RWPE2 (cell line): ENCODE measurements around the gene VIM.

ENCODE experiments used
- ATAC-seq: fragments of 200-7000 bp; cut with Tn5 transposase; 3 replicates; pipeline ENCODE4 v1.9.1; 2021; ENCODE audit warnings: low read depth
- DNase-seq: peaks from one replicate; pipeline ENCODE4 v3.0.0-alpha.2; 2020; ENCODE audit warnings: low spot score
- H3K27ac ChIP-seq: fragments of 450-650 bp; 2 replicates; pipeline ENCODE4 v1.5.1; 2017; ENCODE audit warnings: mild to moderate bottlenecking; ENCODE audit not compliant: poor library complexity, severe bottlenecking
- H3K27me3 ChIP-seq: fragments of 250-450 bp; sonication (Bioruptor Pico); 2 replicates; pipeline ENCODE4 v1.5.1; 2021; ENCODE audit warnings: mild to moderate bottlenecking, moderate library complexity; ENCODE audit not compliant: insufficient read depth, poor library complexity, severe bottlenecking
- H3K36me3 ChIP-seq: fragments of 250-450 bp; sonication (Bioruptor Pico); 2 replicates; pipeline ENCODE4 v1.5.1; 2020; ENCODE audit warnings: low read depth, mild to moderate bottlenecking, moderate library complexity
- H3K4me1 ChIP-seq: fragments of 250-450 bp; sonication (Bioruptor Pico); 2 replicates; pipeline ENCODE4 v1.5.1; 2021; ENCODE audit warnings: mild to moderate bottlenecking, moderate library complexity; ENCODE audit not compliant: insufficient read depth, poor library complexity, severe bottlenecking
- H3K4me3 ChIP-seq: fragments of 250-450 bp; sonication (Bioruptor Pico); 2 replicates; pipeline ENCODE4 v1.5.1; 2021; ENCODE audit warnings: mild to moderate bottlenecking, moderate library complexity; ENCODE audit not compliant: severe bottlenecking
- H3K9me3 ChIP-seq: fragments of 250-450 bp; sonication (Bioruptor Pico); 2 replicates; pipeline ENCODE4 v1.5.1; 2021; ENCODE audit warnings: mild to moderate bottlenecking, moderate library complexity; ENCODE audit not compliant: severe bottlenecking
- TF ChIP-seq, protein P1 (sequence below): fragments of 450-650 bp; IDR thresholded peaks from one replicate; pipeline ENCODE4 v1.5.1; 2017; ENCODE audit warnings: mild to moderate bottlenecking, moderate library complexity; ENCODE audit not compliant: poor library complexity, severe bottlenecking

The VIM gene

DNA sequence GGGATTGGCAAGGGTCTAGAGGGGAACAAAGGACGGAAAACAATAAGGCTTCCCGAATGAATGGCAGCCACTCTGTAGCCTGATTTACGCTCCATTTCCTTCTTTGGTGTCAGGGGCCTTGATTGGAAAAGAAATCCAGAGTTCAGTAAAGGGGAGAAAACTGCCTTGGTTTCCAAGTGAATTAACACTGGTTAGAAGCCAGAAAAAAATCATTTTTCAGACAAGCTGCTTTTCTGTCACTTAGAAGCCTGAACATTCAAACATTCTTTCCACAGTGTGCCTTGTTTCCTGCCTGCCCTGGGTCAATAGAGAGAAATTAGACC is 26.3 kb upstream of the VIM start:
- Histone ChIP-seq H3K4me1 (peaks cover 18% of the 10 kb centered on the region), H3K27ac (peak overlapping the region; percentile 59), H3K4me3 (peak overlapping the region; percentile 61), H3K9me3 (no peaks in the 10 kb centered on the region), H3K27me3 (no peaks in the 10 kb centered on the region), H3K36me3 (no peaks in the 10 kb centered on the region)
- no peak for DNase-seq
- no peak for ATAC-seq
- TF ChIP-seq, protein P1, sequence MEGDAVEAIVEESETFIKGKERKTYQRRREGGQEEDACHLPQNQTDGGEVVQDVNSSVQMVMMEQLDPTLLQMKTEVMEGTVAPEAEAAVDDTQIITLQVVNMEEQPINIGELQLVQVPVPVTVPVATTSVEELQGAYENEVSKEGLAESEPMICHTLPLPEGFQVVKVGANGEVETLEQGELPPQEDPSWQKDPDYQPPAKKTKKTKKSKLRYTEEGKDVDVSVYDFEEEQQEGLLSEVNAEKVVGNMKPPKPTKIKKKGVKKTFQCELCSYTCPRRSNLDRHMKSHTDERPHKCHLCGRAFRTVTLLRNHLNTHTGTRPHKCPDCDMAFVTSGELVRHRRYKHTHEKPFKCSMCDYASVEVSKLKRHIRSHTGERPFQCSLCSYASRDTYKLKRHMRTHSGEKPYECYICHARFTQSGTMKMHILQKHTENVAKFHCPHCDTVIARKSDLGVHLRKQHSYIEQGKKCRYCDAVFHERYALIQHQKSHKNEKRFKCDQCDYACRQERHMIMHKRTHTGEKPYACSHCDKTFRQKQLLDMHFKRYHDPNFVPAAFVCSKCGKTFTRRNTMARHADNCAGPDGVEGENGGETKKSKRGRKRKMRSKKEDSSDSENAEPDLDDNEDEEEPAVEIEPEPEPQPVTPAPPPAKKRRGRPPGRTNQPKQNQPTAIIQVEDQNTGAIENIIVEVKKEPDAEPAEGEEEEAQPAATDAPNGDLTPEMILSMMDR: no peak

DNA sequence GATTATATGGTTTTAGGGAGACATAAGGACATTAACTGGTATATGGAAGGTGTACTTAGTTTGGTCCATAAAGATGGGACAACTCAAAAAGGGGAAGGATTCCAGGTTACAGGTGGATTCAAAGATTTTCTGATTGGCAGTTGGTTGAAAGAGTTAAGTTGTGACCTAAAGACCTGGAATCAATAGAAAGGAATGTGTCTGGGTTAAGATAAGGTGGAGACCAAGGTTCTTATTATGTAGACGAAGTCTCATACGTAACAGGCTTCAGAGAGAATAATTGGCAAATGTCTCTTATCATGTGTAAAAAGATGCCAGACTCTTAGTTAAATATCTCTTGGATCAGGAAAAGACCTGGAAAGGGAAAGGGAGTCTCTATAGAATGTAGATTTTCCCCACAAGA is 25.5 kb upstream of the VIM start:
- ATAC-seq: no peak
- no peak overlapping the region for H3K27ac ChIP-seq

DNA sequence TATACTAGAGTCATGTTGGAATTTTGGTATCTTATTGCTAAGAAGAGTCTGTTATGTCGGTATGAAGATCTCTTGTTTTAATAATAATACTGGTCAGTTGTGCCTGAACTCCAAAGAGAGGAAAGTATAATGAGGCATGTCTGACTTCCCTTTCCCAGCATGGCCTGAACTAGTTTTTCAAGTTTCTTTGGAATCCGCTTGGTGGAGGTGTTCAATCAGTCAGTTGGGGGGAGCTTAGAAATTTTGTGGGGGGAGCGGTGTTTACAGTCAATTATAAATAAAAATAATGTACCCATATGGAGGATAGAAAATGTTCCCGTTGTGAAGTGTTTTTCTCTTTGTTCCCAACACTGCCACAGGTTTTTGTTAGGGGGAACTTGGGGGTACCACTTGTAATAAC is 25.0 kb upstream of the VIM start:
- no peak for DNase-seq
- ATAC-seq: no peak
- TF ChIP-seq, protein P1: no peak
- Histone ChIP-seq H3K27ac (no peak overlapping the region), H3K4me3 (no peak overlapping the region), H3K4me1 (peaks cover 18% of the 10 kb centered on the region), H3K9me3 (no peaks in the 10 kb centered on the region), H3K36me3 (no peaks in the 10 kb centered on the region), H3K27me3 (no peaks in the 10 kb centered on the region)

More for the DNA sequence above, 25.5 kb upstream of the VIM start:
- Histone ChIP-seq H3K36me3 (no peaks in the 10 kb centered on the region), H3K4me3 (no peak overlapping the region), H3K27me3 (no peaks in the 10 kb centered on the region), H3K9me3 (no peaks in the 10 kb centered on the region), H3K4me1 (peaks cover 18% of the 10 kb centered on the region)
- TF ChIP-seq, protein P1: no peak
- no peak for DNase-seq

DNA sequence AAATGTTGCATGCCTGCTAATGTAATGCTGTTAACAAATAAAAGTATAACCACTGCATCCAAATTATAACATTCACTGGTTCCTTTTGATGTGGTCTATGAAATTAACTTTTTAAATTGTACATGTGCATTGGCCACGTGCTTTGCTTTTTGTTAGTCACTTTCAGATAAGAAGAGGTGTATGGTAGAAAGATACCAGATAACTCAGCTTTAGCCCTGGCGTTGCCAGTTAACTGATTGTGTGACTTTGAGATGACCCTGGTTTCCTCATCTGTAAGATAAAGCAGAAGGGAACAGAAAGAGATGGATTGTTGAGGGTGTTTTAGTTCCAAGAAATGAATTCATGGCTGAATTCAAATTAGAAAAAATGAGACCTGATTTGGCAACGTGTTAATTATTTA is 24.6 kb upstream of the VIM start:
- no peaks in the 10 kb centered on the region for H3K27me3 ChIP-seq
- TF ChIP-seq, protein P1: no peak
- H3K36me3 ChIP-seq: no peaks in the 10 kb centered on the region
- no peak overlapping the region for H3K27ac ChIP-seq
- H3K4me3 ChIP-seq: no peak overlapping the region
- peaks cover 18% of the 10 kb centered on the region for H3K4me1 ChIP-seq
- no peaks in the 10 kb centered on the region for H3K9me3 ChIP-seq
- ATAC-seq: no peak
- no peak for DNase-seq

DNA sequence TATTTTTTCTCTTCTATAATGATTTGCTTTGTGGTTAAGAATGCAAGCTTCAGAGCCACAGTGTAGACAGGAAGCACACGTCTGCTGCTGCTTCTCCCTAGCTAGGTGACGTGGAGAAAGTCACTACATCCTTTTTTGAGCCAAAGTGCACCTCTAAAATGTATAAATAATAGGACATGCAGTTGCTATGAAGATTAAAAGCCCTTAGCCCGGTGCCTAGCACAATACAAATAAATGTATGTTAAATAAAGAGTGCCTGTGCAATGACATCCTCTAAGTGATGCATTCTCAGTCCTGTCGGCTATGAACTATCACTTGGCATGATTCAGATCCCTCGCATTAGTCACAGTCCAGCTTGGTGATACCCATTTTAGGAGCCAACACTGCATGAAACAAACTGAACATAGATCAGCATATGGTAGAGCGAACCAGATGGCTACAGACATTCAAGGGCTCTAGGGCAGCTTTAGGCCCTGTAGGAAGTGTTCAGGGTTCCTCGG is 21.8 kb upstream of the VIM start:
- TF ChIP-seq, protein P1: no peak
- H3K36me3 ChIP-seq: no peaks in the 10 kb centered on the region
- H3K4me1 ChIP-seq: peaks cover 21% of the 10 kb centered on the region
- H3K27me3 ChIP-seq: no peaks in the 10 kb centered on the region
- DNase-seq: no peak
- ATAC-seq: peak; percentile 76
- peak overlapping the region; percentile 36 for H3K27ac ChIP-seq
- no peak overlapping the region for H3K4me3 ChIP-seq
- no peaks in the 10 kb centered on the region for H3K9me3 ChIP-seq
